Testis (tissue), 2 donors: ENCODE measurements around the gene MATN1.

ENCODE experiments used
- CTCF ChIP-seq, 3 experiments: fragments of 450-650 bp in 2 of 3; fragments of 200-600 bp in 1 of 3; sonication (generic) in 1 of 3; IDR thresholded peaks; one replicate each; pipeline ENCODE4 v1.5.1; 2016 to 2019; ENCODE audit warnings: antibody characterized with exemption in 3 of 3, mild to moderate bottlenecking in 2 of 3, moderate library complexity in 1 of 3
- POLR2A ChIP-seq: fragments of 450-650 bp; IDR thresholded peaks from one replicate; pipeline ENCODE4 v1.6.1; 2017; ENCODE audit warnings: antibody characterized with exemption, mild to moderate bottlenecking, moderate library complexity

- TF ChIP-seq CTCF (IDR thresholded peaks at IDR 0.05) (no peak), POLR2A (no peak)
Observed at GRCh38 chr1:30739601-30740000, 16.2 kb upstream of the MATN1 start.
